Cardiac muscle cell (in vitro differentiated cells and primary cell): ENCODE measurements around the gene RFPL1. TPM values are rescaled to one million over a fixed set of nuclear protein-coding genes. Genes with fewer than 3 reads are reported as not detected.

Experiments
- DNase-seq, 2 donors: peaks; one replicate each; pipeline versions ENCODE4 v3.0.0 to v3.0.0-alpha.2; 2010 to 2017; ENCODE audit warnings: low read depth in 1 of 2, low spot score in 1 of 2
- H3K27ac ChIP-seq: fragments of 200-600 bp; sonication (generic); 2 replicates; pipeline ENCODE4 v1.5.1; 2016
- H3K27me3 ChIP-seq: fragments of 200-600 bp; sonication (generic); 2 replicates; pipeline ENCODE4 v1.6.0; 2016; ENCODE audit warnings: control low read depth
- H3K36me3 ChIP-seq: fragments of 200-600 bp; sonication (generic); 2 replicates; pipeline ENCODE4 v1.5.1; 2016; ENCODE audit warnings: control low read depth
- H3K4me1 ChIP-seq: fragments of 200-600 bp; sonication (generic); 2 replicates; pipeline ENCODE4 v1.8.1; 2017; ENCODE audit warnings: low read depth, mild to moderate bottlenecking, mixed run types
- H3K4me3 ChIP-seq: fragments of 200-600 bp; sonication (generic); 2 replicates; pipeline ENCODE4 v1.5.1; 2016; ENCODE audit warnings: mild to moderate bottlenecking
- H3K9me3 ChIP-seq: fragments of 200-600 bp; sonication (generic); 2 replicates; pipeline ENCODE4 v1.5.1; 2017; ENCODE audit warnings: low read depth, mild to moderate bottlenecking, control low read depth
- CTCF ChIP-seq: IDR thresholded peaks from 2 replicates; pipeline ENCODE4 v1.5.1; 2012; ENCODE audit warnings: low read depth, mild to moderate bottlenecking, low read length
- polyA plus RNA-seq: library from polyadenylated mRNA; unstranded; fragments of >200 nt; fragmentation: Nextera tagmentation; extraction: Ambion mirVana; gene quantifications from 2 replicates; pipeline ENCODE4 v1.2.1, GENCODE V29; 2016
- total RNA-seq: library from RNA; depleted of rRNA; stranded (reverse); fragments of >200 nt; gene quantifications from 2 replicates; pipeline ENCODE4 v1.2.3, GENCODE V29; 2016

RFPL1 gene
- total and polyA plus RNA-seq, 2 experiments from 2014 or later = not detected

- DNase-seq = peak in 1 of 2 donors; percentile 53
- Histone ChIP-seq H3K4me3 (peak overlapping the region; percentile 14), H3K9me3 (no peaks in the 10 kb centered on the region), H3K36me3 (no peaks in the 10 kb centered on the region), H3K4me1 (no peaks in the 10 kb centered on the region), H3K27me3 (peaks cover 56% of the 10 kb centered on the region), H3K27ac (no peak overlapping the region)
- no peak for TF ChIP-seq CTCF
Measured at GRCh38 chr22:29469755-29470154, 31.4 kb downstream of the RFPL1 start.

DNA sequence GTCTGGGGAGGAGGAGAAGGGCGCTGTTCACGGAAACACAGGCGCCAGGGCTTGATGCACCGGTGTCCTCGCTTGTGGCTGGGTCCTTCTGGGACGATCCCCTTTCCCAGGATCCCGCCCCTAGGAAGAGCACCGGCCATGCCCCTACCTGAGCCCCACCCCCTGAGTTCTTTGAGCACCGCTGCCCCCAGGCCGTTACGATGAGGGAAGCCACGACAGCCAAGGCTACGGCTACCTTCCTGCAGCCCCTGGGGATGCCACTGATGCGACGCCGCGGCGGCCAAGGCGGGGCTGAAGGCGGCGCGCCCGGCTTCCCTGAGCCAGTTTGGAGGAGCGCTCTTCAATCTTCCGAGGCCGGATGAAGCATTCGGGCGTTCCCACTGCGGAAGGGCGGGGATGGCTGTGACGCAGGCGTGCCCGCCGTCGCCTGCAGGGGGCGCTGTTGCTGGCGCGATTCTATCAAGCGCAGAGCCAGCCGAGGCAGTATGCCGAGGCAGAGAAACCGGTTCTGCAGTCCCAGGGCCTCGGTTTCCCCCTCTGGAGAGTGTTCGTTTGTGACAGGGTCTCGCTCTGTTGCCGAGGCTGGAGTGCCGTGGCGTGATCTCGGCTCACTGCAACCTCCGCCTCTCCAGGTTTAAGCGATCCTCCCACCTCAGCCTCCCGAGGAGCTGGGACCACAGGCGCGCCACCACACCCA is 31.9 kb downstream of the RFPL1 start:
- TF ChIP-seq CTCF = peak; percentile 89
- Histone ChIP-seq H3K27me3 (peaks cover 56% of the 10 kb centered on the region), H3K36me3 (no peaks in the 10 kb centered on the region), H3K4me3 (peak overlapping the region; percentile 14), H3K9me3 (no peaks in the 10 kb centered on the region), H3K4me1 (no peaks in the 10 kb centered on the region), H3K27ac (no peak overlapping the region)
- peak; percentile 70 to 72 for DNase-seq

DNA sequence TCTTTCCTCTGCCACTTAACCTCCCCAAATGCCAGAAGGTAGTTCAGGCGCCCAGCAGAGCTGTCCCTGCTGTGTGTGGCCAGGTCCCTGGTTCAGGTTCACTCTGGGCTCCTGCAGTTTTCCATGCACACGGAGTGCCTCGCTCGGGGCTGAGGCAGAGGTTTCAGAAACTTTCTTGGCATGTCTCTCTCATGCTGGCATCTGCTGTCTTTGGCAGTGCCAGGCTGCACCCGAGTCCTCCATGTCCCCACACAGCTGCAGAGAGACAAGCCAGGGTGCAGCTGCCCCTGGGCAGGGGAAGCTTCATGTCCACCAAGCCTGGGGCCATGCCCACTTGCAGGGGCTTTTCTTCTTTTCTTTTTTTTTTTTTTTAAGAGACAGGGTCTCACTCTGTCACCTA is 34.6 kb downstream of the RFPL1 start:
- H3K9me3 ChIP-seq = no peaks in the 10 kb centered on the region
- H3K36me3 ChIP-seq = no peaks in the 10 kb centered on the region
- H3K4me3 ChIP-seq = no peak overlapping the region
- H3K4me1 ChIP-seq = no peaks in the 10 kb centered on the region
- H3K27me3 ChIP-seq = peaks cover 54% of the 10 kb centered on the region
- TF ChIP-seq CTCF = no peak
- DNase-seq = no peak
- no peak overlapping the region for H3K27ac ChIP-seq

- Histone ChIP-seq H3K27me3 (peaks cover 55% of the 10 kb centered on the region), H3K4me3 (no peak overlapping the region), H3K36me3 (no peaks in the 10 kb centered on the region), H3K9me3 (no peaks in the 10 kb centered on the region), H3K4me1 (peaks cover 4% of the 10 kb centered on the region), H3K27ac (no peak overlapping the region)
- TF ChIP-seq CTCF = no peak
- DNase-seq = no peak
Measured at GRCh38 chr22:29475550-29475949, 37.2 kb downstream of the RFPL1 start.

- no peak overlapping the region for H3K4me3 ChIP-seq
- no peak overlapping the region for H3K27ac ChIP-seq
- H3K9me3 ChIP-seq = no peaks in the 10 kb centered on the region
- TF ChIP-seq CTCF = no peak
- H3K36me3 ChIP-seq = no peaks in the 10 kb centered on the region
- DNase-seq = peak in 1 of 2 donors; percentile 56
- H3K4me1 ChIP-seq = peaks cover 4% of the 10 kb centered on the region
- H3K27me3 ChIP-seq = peaks cover 57% of the 10 kb centered on the region
Measured at GRCh38 chr22:29476116-29476515, 37.7 kb downstream of the RFPL1 start.
